GM12892 (cell line): Measurements from ENCODE around the gene YWHAH.

Source experiments
- POLR2A ChIP-seq: IDR thresholded peaks from 2 replicates; pipeline ENCODE4 v1.6.1; 2011; ENCODE audit warnings: low read depth, low read length, control low read depth
- POLR2AphosphoS5 ChIP-seq: IDR thresholded peaks from 2 replicates; pipeline ENCODE4 v1.6.1; 2011; ENCODE audit warnings: low read depth, low read length, control low read depth
- TAF1 ChIP-seq: IDR thresholded peaks from 2 replicates; pipeline ENCODE4 v1.6.1; 2011; ENCODE audit warnings: low read depth, mild to moderate bottlenecking, control low read depth, low read length, borderline replicate concordance

DNA sequence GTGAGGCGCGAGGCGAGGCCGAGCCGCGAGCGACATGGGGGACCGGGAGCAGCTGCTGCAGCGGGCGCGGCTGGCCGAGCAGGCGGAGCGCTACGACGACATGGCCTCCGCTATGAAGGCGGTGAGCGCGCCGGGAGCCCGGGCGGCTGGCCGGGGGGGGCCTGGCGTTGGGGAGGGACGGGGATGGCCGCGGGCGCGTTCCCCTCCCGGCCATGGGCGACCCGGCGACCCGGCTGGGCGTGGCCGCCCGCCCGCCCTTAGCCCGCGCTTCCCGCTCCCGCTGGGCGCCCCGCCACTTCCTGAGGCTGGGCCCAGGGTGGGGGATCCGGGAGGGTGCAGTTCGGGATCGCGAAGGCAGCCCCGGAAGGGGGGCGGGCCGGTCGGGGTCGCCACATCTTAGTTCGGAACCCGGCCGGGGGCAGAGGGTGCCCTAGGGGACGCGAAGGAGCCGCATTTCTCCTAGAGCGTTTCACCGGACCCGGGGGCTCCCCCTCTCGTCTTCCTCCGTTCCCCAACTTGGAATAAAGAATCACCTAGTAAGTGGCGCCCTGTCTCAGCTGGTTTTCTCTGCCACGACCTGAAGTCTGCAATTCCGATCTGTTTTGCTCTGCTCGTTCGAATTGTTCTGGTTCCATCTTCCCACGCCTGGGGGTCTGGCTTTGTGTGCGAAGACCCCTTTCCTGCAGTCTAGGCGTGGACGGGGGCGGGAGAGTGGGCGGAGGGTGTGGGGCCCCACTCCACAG lies 536 bp downstream of the YWHAH start:
- TF ChIP-seq POLR2AphosphoS5 (no peak), TAF1 (no peak), POLR2A (no peak)
